HG03025 (cell line): ENCODE measurements around the gene FAM118A.
"Not testable (repeated sequence)": the region's sequence is repeated elsewhere in the genome, so short reads cannot be mapped to it uniquely, and the experiment has no call there.

Experiments used
- ATAC-seq: cut with Tn5 transposase; IDR thresholded peaks from one replicate; pipeline ENCODE4 v1.9.1; 2021; ENCODE audit warnings: mild to moderate bottlenecking, moderate library complexity; ENCODE audit not compliant: unreplicated experiment, low FRiP score

The FAM118A gene

GRCh38 chr22:45308391-45308956 is 1.3 kb upstream of the FAM118A start:
- ATAC-seq: no peak

GRCh38 chr22:45308957-45309421 is 745 bp upstream of the FAM118A start:
- no peak for ATAC-seq

- ATAC-seq: no peak
Observed at GRCh38 chr22:45310331-45310976, 720 bp downstream of the FAM118A start.

- no peak for ATAC-seq
Observed at GRCh38 chr22:45310977-45311531, 1.3 kb downstream of the FAM118A start.

GRCh38 chr22:45312415-45312814 is 2.7 kb downstream of the FAM118A start:
- ATAC-seq: no peak

- no peak for ATAC-seq
Observed at GRCh38 chr22:45312856-45313255, 3.1 kb downstream of the FAM118A start.

GRCh38 chr22:45314054-45314721 is 4.5 kb downstream of the FAM118A start:
- ATAC-seq: no peak

GRCh38 chr22:45314786-45315185 is 5.1 kb downstream of the FAM118A start:
- no peak for ATAC-seq

- no peak for ATAC-seq
Observed at GRCh38 chr22:45316796-45317526, 7.2 kb downstream of the FAM118A start.

- no peak for ATAC-seq
Observed at GRCh38 chr22:45317551-45318167, 7.9 kb downstream of the FAM118A start.

- no peak for ATAC-seq
Observed at GRCh38 chr22:45318168-45318557, 8.4 kb downstream of the FAM118A start.

GRCh38 chr22:45318558-45319323 is 9.0 kb downstream of the FAM118A start:
- no peak for ATAC-seq

GRCh38 chr22:45319324-45319685 is 9.6 kb downstream of the FAM118A start:
- no peak for ATAC-seq

GRCh38 chr22:45320357-45320976 is 10.7 kb downstream of the FAM118A start:
- no peak for ATAC-seq

GRCh38 chr22:45321827-45322226 is 12.1 kb downstream of the FAM118A start:
- ATAC-seq: no peak

- no peak for ATAC-seq
Observed at GRCh38 chr22:45322873-45323525, 13.3 kb downstream of the FAM118A start.

GRCh38 chr22:45323695-45324094 is 14.0 kb downstream of the FAM118A start:
- no peak for ATAC-seq

GRCh38 chr22:45324311-45324711 is 14.6 kb downstream of the FAM118A start:
- ATAC-seq: no peak

GRCh38 chr22:45328261-45328660 is 18.5 kb downstream of the FAM118A start:
- ATAC-seq: not testable (repeated sequence)
